Stomach (tissue), 4 donors: ENCODE data around the gene MISFA.

Experiments
- EP300 ChIP-seq: sonication (generic); formaldehyde crosslinking; IDR thresholded peaks from one replicate; pipeline ENCODE4 v1.6.1; 2017; ENCODE audit warnings: antibody characterized with exemption
- POLR2A ChIP-seq, 4 donors: fragments of 450-650 bp; IDR thresholded peaks; one replicate each; pipeline ENCODE4 v1.6.1; 2016; ENCODE audit warnings: antibody characterized with exemption in 4 of 4, control low read depth in 2 of 4, mild to moderate bottlenecking in 1 of 4, moderate library complexity in 1 of 4

DNA sequence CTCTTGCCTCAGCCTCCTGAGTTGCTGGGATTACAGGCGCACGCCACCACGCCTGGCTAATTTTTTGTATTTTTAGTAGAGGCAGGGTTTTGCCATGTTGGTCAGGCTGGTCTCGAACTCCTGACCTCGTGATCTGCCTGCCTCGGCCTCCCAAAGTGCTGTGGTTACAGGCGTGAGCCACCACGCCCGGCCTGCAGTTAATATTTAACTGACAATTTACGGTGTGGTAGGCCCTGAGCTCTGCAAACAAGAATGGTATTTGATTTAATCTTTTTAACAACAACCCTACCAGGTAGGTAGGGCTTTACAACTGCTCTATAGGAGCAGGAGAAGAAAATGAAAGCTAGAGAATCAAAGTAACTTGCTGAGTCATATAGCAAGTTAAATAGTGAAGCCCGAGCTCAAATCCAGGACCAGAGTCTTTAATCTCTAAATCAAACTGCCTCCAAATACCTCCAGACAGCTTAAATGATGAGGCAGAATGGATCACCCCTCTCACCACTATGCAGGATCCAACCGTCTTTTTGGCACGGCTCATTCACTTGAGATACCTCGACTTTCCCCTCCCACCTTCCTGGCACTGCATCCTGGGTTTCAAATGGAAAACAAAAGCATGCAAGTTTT, 20.5 kb upstream of the MISFA start:
- no peak for TF ChIP-seq EP300
- TF ChIP-seq POLR2A (IDR thresholded peaks at IDR 0.05) = no peak
